GM19328 (cell line): ENCODE data around the gene UGT1A7.
"Not testable (repeated sequence)": the region's sequence is repeated elsewhere in the genome, so short reads cannot be mapped to it uniquely, and the experiment has no call there.

Experiments
- ATAC-seq: cut with Tn5 transposase; IDR thresholded peaks from one replicate; pipeline ENCODE4 v1.9.1; 2021; ENCODE audit warnings: mild to moderate bottlenecking, moderate library complexity; ENCODE audit not compliant: unreplicated experiment

The UGT1A7 gene

GRCh38 chr2:233679196-233679595, 2.5 kb upstream of the UGT1A7 start:
- ATAC-seq: no peak

GRCh38 chr2:233680361-233681045, 1.2 kb upstream of the UGT1A7 start:
- ATAC-seq: no peak

GRCh38 chr2:233684640-233685039, 2.9 kb downstream of the UGT1A7 start:
- ATAC-seq: no peak

GRCh38 chr2:233686928-233687327, 5.2 kb downstream of the UGT1A7 start:
- ATAC-seq: no peak

GRCh38 chr2:233688341-233688740, 6.6 kb downstream of the UGT1A7 start:
- no peak for ATAC-seq

- ATAC-seq: no peak
Observed at GRCh38 chr2:233689031-233689430, 7.3 kb downstream of the UGT1A7 start.

GRCh38 chr2:233689501-233689900, 7.8 kb downstream of the UGT1A7 start:
- no peak for ATAC-seq

- no peak for ATAC-seq
Observed at GRCh38 chr2:233690444-233690843, 8.7 kb downstream of the UGT1A7 start.

- ATAC-seq: no peak
Observed at GRCh38 chr2:233691443-233692433, 10.0 kb downstream of the UGT1A7 start.

GRCh38 chr2:233692648-233693047, 10.9 kb downstream of the UGT1A7 start, which contains the start of gene UGT1A6:
Gene UGT1A6 (plus strand): TSS chr2:233692890. CDS start chr2:233693005, 115 bp downstream.
- no peak for ATAC-seq

- ATAC-seq: no peak
Observed at GRCh38 chr2:233693963-233694362, 12.3 kb downstream of the UGT1A7 start.

- ATAC-seq: no peak
Observed at GRCh38 chr2:233698740-233699139, 17.0 kb downstream of the UGT1A7 start.

GRCh38 chr2:233699424-233700027, 17.8 kb downstream of the UGT1A7 start:
- ATAC-seq: no peak

GRCh38 chr2:233700028-233700635, 18.4 kb downstream of the UGT1A7 start:
- ATAC-seq: no peak

- ATAC-seq: not testable (repeated sequence)
Observed at GRCh38 chr2:233700842-233701241, 19.1 kb downstream of the UGT1A7 start.

GRCh38 chr2:233702238-233702637, 20.5 kb downstream of the UGT1A7 start:
- ATAC-seq: no peak

GRCh38 chr2:233705911-233706506, 24.3 kb downstream of the UGT1A7 start:
- ATAC-seq: no peak

- ATAC-seq: no peak
Observed at GRCh38 chr2:233706720-233707119, 25.0 kb downstream of the UGT1A7 start.

- no peak for ATAC-seq
Observed at GRCh38 chr2:233707940-233708644, 26.4 kb downstream of the UGT1A7 start.

- no peak for ATAC-seq
Observed at GRCh38 chr2:233708942-233709341, 27.2 kb downstream of the UGT1A7 start.
